ENCODE measurements around the gene CDH7. TPM values are rescaled to one million over a fixed set of nuclear protein-coding genes. Genes with fewer than 3 reads are reported as not detected.

Gene CDH7
- total RNA-seq, 2 donors from 2014 or later = 0.54 TPM; not detected in 1

GRCh38 chr18:65749841-65750240, 971 bp upstream of the CDH7 start:
- Histone ChIP-seq H3K27me3 (replicated peaks; ENCODE audit: insufficient read depth) (no peaks in the 10 kb centered on the region), H3K36me3 (no peaks in the 10 kb centered on the region), H3K4me1 (ENCODE audit: control insufficient read depth in 1 of 2, low read depth in 2 of 2) (no peaks in the 10 kb centered on the region), H3K4me3 (no peak overlapping the region), H3K27ac (no peak overlapping the region), H3K9me3 (no peaks in the 10 kb centered on the region)
- TF ChIP-seq CTCF (IDR thresholded peaks at IDR 0.05) = no peak
- ATAC-seq (ENCODE audit: insufficient number of reproducible peaks, low FRiP score, low read depth) = no peak
- DNase-seq (ENCODE audit: low spot score) = no peak

- Histone ChIP-seq H3K27me3 (replicated peaks; ENCODE audit: insufficient read depth) (no peaks in the 10 kb centered on the region), H3K27ac (no peak overlapping the region), H3K4me1 (ENCODE audit: control insufficient read depth in 1 of 2, low read depth in 2 of 2) (no peaks in the 10 kb centered on the region), H3K36me3 (no peaks in the 10 kb centered on the region), H3K9me3 (no peaks in the 10 kb centered on the region), H3K4me3 (peak overlapping the region; percentile 35)
- no peak for DNase-seq (ENCODE audit: low spot score)
- no peak for TF ChIP-seq CTCF (IDR thresholded peaks at IDR 0.05)
- no peak for ATAC-seq (ENCODE audit: insufficient number of reproducible peaks, low FRiP score, low read depth)
These were observed 608 bp downstream of the CDH7 start for GRCh38 chr18:65751155-65752085.

- H3K27ac ChIP-seq = no peak overlapping the region
- no peak overlapping the region for H3K4me3 ChIP-seq
- H3K9me3 ChIP-seq = no peaks in the 10 kb centered on the region
- H3K27me3 ChIP-seq (replicated peaks; ENCODE audit: insufficient read depth) = no peaks in the 10 kb centered on the region
- H3K4me1 ChIP-seq (ENCODE audit: control insufficient read depth in 1 of 2, low read depth in 2 of 2) = no peaks in the 10 kb centered on the region
- DNase-seq (ENCODE audit: low spot score) (no peak), ATAC-seq (ENCODE audit: insufficient number of reproducible peaks, low FRiP score, low read depth) (no peak)
- H3K36me3 ChIP-seq = no peaks in the 10 kb centered on the region
- no peak for TF ChIP-seq CTCF (IDR thresholded peaks at IDR 0.05)
These were observed 2.0 kb downstream of the CDH7 start for GRCh38 chr18:65752625-65753325.

- no peak for TF ChIP-seq CTCF (IDR thresholded peaks at IDR 0.05)
These were observed 2.7 kb downstream of the CDH7 start for GRCh38 chr18:65753520-65753919.

GRCh38 chr18:65754121-65754520, 3.3 kb downstream of the CDH7 start:
- Histone ChIP-seq H3K36me3 (no peaks in the 10 kb centered on the region), H3K27me3 (replicated peaks; ENCODE audit: insufficient read depth) (no peaks in the 10 kb centered on the region), H3K4me3 (no peak overlapping the region), H3K4me1 (ENCODE audit: control insufficient read depth in 1 of 2, low read depth in 2 of 2) (no peaks in the 10 kb centered on the region), H3K27ac (no peak overlapping the region), H3K9me3 (no peaks in the 10 kb centered on the region)
- no peak for TF ChIP-seq CTCF (IDR thresholded peaks at IDR 0.05)
- ATAC-seq (ENCODE audit: insufficient number of reproducible peaks, low FRiP score, low read depth) (no peak), DNase-seq (ENCODE audit: low spot score) (no peak)

More at GRCh38 chr18:65753520-65753919, 2.7 kb downstream of the CDH7 start:
- Histone ChIP-seq H3K4me3 (no peak overlapping the region), H3K27ac (no peak overlapping the region), H3K27me3 (replicated peaks; ENCODE audit: insufficient read depth) (no peaks in the 10 kb centered on the region), H3K9me3 (no peaks in the 10 kb centered on the region), H3K36me3 (no peaks in the 10 kb centered on the region), H3K4me1 (ENCODE audit: control insufficient read depth in 1 of 2, low read depth in 2 of 2) (no peaks in the 10 kb centered on the region)
- DNase-seq (ENCODE audit: low spot score) (no peak), ATAC-seq (ENCODE audit: insufficient number of reproducible peaks, low FRiP score, low read depth) (no peak)
